Activated CD8-positive, alpha-beta memory T cell treated with anti-CD3 and anti-CD28 coated beads for 1 hour (primary cell): ENCODE measurements around the gene EXOC2.

Experiments
- DNase-seq, 2 donors: peaks; one replicate each; pipeline ENCODE4 v3.0.0-alpha.2; 2020; ENCODE audit warnings: low read depth in 1 of 2; ENCODE audit errors: extremely low read depth in 1 of 2

Gene EXOC2

DNA sequence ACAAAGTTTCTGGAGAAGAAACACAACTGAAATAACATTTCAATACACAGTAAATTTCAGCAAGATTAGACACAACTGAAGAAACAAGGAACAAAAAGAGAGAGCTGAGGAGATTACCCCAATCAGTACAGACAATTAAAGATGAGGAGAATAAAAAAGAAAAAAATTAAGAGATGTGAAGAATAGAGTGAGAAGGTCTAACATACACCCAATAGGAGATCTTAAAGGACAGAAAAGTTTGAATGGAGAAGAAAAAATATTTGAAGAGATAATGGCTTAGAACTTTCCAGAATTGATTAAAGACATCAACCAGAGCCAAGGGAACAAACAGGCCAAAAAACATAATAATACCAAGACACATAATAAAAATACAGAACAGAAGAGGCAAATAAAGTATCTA is 152.4 kb downstream of the EXOC2 start:
- DNase-seq = no peak

DNA sequence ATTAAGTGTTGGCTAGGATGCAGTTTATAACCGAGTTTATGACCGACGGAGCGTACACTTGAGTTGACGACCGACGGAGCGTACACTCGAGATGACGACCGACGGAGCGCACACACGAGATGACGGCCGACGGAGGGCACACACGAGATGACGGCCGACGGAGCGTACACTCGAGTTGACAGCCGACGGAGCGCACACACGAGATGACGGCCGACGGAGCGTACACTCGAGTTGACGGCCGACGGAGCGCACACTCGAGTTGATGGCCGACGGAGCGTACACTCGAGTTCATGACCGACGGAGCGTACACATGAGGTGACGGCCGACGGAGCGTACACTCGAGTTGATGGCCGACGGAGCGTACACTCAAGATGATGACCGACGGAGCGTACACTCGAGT is 155.8 kb downstream of the EXOC2 start:
- DNase-seq = no peak

DNA sequence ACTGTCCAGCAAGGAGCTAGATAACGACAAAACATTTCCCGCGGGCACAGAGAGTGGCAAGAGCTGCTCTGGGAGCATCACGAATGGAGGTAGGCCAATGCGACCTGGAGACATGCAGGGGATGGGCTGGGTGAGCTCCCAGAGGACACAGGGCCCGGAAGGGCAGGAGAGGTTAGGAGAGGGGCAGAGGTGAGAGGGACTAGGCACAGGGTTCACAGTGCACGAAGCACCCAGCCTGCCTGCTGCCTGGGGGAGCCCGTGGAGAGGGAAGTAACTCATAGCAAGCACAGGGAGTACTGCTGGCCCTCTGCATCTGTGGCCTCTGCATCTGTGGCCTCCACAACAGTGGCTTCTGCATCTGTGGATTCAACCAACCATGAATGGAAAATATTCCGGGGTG is 162.5 kb downstream of the EXOC2 start:
- no peak for DNase-seq

DNA sequence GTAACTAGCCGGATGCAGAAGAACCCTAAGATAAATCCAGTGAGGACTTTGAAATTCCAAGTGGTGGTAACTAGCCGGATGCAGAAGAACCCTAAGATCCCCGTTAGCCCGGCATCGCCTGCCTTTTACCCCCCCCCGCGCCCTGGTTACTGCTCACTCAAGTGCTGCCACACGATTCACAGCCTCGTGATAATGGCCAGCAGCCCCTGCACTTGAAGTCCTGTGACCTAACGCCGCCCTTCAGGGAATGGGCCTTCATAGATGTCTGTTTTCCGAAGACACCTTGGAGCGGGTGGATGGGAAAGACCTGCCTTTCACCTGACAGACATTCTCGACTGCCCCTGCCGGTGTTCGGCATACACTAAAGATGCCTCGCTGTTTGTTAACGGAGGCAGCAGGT is 163.9 kb downstream of the EXOC2 start:
- DNase-seq = no peak

DNA sequence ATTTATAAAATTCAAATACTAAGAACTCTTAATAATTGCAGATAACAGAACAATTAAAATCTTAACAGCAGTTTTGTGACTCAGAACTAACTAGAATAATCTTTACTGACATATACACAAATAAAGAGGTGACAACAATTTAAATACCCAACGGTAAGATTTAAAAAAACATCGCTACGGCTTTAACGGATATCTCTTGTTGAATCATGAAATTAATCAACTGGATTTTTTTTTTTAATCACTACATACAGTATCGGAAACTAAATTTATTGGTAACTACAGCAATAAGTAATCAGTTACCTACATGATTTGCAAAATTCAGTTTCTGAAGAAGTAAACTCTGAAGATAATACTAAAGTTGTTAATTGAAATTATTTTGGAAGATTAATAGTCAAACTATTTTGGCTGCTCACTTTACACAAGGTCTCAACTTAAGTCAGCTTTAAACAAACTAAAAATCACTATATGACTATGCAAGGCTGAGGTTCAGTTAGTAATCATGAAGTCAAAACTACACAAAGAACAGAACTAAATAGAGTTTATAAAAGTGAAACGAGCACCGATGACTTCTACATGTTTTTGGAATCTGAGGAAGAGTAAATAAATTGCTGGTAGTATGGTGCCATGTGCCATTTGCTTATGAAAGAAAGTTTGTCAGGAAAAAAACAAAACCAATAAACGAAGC is 164.8 kb downstream of the EXOC2 start:
- DNase-seq = no peak

DNA sequence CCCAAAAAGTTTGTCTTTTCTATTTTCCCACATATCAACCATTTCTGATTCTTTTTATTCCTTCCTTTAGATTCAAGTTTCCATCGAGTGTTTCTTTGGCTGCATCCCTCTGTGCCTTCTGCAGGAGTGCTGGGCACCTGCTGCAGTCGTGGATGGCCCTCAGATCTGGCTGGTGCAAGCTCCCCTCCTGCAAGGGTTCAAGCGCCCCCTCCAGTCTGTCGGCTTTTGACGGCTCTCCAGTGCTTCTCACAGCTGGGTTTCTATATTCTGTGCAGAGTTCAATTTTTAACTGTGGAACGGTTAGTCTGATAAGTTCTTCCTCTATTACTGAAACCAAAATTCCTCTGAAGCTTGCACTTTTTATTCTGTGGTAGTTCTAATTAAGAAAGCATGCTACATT is 168.1 kb downstream of the EXOC2 start:
- DNase-seq = peak in 1 of 2 donors; percentile 10

DNA sequence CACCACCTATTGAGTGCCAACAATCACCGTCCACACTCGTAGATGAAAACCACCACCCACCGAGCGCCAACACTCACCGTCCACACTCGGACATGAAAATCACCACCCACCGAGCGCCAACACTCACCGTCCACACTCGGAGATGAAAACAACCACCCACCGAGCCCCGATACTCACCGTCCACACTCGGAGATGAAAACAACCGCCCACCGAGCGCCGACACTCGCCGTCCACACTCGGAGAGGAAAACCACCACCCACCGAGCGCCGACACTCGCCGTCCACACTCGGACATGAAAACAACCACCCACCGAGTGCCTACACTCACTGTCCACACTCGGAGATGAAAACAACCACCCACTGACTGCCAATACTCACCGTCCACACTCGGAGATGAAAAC is 172.1 kb downstream of the EXOC2 start:
- DNase-seq = no peak

DNA sequence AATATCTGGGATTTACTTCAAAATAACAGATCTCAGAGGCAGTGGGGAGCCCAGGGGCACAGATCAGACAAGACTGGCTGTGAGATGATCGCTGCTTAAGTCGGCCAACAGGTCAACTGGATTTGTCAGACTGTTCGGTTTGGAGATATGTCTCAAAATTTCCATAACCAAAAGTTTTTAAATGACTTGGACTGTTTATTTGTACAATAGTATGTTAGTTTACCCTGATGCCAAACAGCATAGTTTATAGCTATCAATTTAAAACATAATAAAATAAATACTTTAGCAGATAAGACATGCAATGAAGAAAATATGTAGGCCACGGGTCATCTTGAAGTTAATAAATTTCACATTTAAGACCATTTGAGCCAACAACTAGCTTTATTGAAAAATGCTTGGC is 174.7 kb downstream of the EXOC2 start:
- no peak for DNase-seq

DNA sequence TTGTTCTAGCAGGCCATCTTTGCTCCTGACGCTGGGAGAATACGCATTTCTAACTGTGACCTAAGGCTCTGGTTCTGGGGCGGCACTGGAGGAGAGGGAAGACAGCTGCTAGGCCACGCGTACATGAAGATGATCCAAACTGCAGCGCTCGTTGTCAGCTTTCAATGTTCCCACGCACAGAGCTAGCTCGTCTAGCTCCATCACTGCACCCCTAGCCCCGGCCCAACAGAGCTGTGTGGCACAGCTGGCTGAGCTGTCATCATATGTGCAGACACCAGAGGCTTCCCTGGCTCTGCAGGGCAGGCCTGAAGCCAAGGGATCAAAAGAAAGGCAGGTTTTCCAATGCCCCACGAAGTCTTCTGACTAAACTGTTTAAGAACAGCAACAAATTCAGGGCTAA is 176.7 kb downstream of the EXOC2 start:
- no peak for DNase-seq

DNA sequence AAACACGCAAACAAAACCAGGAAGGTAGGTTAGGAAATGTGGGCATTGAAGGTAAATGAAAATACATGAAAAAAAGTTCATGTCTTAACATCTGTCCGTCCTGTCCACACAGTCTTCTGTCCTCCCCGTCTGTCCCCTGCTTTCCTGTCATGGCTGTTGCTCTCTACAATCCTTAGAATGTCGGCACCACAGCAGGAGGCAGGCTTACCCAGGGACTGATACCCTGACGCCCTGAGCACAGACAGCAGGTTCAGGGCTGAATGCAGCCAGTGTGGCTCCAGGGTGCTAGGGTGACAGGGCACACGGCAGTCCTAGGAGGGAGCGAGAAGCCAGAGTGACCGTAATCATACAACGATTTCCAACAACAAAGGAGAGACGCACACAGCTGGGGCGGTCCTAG is 177.7 kb downstream of the EXOC2 start:
- DNase-seq = no peak

DNA sequence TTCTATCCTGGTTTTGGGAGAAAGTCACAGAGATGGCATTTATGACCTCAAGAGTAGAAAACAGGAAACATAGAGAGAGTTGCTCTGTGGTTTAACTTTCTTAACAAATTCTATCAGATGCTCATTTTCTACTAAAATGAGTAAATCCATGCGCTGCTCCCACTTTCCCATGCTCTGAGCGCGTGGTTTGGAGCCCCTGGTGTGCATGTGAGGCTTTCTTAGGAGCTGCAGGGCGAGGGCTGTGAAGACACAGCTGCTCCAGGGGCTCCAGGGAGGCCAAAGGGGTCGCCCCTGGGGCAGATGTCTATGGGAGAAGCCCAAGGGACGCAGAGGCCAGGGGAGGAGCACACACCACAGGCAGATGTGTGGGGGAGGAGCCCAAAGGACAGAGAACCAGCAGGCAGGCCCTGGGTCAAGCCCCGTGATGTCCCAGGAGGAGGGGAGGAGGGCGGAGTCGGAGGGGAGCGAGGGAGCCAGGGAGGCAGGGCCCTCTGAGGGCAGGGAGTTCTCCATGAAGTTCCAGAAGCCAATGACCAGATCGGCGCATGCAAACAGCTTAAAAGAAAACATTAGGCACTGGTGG is 178.5 kb downstream of the EXOC2 start:
- no peak for DNase-seq

DNA sequence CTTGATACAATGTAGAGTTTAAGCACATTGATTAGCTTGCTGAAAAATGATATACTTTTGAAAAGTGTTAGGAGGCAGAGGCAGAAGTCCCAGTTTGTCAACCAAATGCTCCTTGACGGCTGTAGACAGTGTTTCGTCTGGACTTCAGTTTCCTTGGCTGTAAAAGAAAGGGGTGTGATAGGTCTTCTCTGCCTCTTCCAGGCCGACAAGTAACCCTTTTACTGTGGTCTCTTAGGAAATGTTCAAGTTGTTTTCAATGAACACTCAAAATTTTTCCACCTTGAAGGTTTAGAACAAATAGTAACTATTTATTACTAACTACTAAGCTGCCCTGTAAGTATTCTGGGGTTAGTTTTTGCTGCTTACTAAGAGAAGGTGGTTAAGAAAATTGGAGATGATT is 179.0 kb downstream of the EXOC2 start:
- no peak for DNase-seq

DNA sequence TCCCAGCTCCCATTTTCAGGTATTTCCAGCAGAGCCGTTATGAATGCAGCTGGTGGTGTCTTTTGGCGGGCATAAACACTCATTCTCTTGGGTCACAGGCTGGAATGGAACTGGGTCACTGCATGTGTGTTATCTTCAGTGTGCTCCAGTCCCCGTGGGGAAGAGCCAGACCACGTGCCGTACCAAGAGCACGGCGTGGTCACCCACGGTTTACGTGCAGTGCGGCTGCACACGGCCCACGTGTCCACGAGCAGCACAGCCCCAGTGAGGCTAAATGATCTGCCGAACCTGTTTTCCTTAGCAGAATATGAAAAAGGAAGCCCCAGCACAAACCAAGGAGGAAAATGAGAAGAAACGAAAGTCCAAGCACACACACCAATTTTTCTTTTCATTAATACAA is 179.9 kb downstream of the EXOC2 start:
- DNase-seq = no peak

DNA sequence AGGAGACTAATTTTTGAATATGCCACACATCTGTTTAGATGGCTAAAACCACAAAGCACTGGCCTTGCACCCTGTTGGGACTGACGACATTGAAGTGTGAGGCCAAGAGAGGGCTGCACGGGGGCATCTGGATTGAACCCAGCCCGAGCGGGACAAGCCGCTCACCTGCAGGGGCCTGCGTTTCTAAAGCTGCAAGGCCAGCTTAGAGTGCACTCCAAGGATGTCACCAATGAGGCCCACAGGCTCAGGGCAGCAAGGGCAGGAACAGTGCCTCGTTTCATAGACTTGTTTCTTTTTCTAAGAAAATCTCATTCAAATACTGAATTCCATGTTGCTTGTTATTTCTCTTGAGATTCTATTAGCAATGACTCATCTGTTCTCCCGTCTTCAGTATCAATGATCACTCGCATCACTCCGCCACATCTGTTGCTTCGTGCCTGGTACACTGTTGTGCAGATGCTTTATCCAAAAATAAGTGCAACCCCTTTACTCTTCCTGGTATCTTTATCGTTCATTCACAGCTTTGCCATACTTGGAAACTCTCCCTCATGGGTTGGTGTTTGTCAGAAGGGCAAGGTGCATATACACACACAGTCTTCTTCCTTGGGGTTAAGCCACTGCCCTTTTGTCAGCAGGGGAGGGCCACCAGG is 181.3 kb downstream of the EXOC2 start:
- no peak for DNase-seq

DNA sequence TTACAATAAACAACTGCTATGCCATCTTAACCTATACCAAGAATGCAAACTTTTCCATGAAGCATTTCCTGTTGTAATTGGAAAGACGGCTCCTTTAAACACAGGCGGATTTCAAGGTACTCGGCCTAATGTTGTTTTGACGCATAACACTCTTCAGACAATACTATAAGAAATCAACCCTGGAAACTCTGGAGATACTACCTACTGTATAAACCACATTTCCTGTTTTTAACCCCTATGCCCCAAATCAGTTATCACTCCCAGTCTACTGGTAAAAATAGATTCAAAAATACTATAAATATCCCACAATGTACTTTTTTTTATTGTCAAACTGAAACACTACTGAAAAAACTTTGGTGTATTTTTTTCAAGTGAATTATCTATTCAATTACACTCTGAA is 183.3 kb downstream of the EXOC2 start:
- DNase-seq = no peak

DNA sequence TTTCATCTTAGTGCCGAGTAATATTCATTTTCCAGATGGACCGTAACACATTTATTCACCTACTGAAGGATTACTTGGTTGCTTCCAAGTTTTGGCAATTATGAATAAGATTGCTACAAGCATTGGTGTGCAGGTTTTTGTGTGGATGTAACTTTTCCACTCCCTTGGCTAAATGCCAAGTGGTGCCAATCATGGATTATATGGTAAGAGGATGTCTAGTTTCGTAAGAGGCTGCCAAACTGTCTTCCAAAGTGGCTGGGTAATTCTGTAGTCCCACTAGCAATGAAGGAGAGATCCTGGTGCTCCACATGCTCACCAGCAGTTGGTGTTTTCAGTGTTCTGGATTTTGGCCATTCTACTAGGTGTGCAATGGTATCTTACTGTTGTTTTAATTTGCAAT is 184.3 kb downstream of the EXOC2 start:
- no peak for DNase-seq

DNA sequence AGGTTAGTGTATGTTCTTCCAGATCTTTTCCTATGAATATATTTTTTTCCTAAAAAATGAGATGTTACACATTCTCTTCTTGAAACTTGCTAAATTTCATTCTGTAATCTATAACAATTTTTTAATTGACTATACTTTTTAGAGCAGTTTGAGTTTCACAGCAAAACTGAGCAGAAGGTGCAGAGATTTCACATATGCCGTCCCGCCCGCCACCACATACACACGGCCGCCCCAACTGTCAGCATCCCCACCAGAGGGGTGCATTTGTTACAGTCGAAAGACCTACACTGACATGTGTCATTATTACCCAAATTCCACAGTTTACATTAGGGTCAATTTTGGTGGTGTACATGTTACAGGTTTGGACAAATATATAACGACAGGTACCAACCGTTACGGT is 184.9 kb downstream of the EXOC2 start:
- DNase-seq = no peak

DNA sequence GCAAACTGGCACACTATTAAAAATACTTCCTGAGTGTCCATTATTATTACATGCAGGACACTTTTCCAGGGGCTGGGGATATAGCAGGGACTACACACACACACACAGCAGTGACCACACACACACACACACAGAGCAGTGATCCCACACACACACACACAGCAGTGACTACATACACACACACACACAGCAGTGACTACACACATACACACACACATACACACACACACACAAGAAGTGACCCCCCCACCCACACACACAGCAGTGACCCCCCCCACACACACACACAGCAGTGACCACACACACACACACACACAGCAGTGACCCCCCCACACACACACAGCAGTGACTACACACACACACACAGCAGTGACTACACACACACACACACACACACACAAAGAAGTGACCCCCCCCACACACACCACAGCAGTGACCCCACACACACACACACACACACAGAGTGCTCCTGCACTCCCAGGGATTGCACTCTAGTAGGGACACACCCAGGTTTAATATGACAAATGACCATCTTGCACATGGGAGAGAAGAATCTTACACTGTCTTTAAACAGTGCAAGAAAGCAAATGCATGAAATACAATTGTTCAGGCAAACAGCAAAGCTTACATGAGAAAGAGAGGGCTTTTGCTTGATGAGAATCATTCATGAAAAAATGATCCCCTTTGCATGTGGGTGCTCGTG is 185.9 kb downstream of the EXOC2 start:
- DNase-seq = no peak

DNA sequence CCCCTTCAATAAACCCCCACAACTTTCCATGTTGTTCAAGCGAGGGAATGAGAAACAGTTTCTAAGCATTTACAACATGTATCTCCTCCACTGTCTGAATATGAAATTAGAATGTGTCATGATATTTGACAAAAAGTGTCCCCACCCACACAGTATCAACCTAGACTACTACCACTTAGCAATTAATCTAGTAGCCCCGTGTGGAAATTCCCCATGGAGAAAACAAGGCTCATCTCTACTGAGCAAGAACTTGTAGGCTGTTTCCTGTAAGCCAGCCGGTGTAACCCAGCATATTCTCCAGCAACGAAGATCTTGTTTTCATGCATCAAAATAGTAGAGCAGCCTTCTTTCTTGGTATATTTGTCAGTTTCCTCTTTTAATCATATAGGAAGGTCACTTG is 186.4 kb downstream of the EXOC2 start:
- no peak for DNase-seq

DNA sequence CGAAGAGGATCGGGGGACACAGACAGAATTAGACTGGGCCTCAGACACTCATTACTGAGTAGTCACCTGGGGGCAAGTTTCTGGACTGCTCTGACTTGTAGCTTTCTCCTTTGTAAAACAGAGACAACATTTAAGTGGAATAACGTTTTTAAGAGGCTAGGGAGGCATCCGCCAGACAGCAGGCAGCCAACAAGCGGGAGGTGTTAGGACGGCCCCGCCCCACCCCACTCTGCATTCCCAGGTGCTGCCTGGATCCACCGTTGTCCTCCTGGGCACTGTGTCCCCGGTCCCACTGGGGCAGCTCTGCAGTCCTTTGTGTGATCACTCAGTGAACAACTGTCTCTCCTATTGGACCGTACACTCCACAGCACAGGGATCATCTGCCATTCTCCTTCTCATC is 187.6 kb downstream of the EXOC2 start:
- no peak for DNase-seq

DNA sequence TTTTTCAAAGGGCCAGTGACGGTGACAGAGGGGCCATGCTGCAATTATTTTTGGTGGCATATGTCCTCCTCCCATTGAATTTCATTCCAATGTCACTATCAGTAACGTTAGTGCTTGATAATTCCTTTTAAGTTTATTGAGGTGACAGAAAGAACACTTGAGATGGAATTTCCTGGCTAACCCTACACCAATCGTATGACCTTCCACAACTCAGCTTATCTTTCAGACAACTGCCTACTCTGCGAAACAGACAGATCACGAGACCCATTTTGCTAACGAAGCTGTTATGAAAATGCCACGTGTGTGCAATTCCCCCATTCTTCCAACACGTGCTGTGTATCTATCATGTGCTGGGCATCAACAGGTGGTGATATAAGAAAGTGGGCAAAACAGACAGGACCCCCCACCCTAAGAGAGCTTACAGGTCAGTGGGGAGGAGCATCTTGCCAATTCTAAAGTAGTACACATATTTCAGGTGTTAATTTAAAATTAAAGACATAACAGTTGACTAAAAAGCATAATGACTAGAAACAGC is 188.4 kb downstream of the EXOC2 start:
- no peak for DNase-seq
